Measurements from ENCODE around the gene DUSP8. TPM values are rescaled to one million over a fixed set of nuclear protein-coding genes. Genes with fewer than 3 reads are reported as not detected.

Gene DUSP8
- total and polyA plus RNA-seq, 9 of the 15 experiments (the other 6 are each of a cell fraction or from before 2014, with no cell fraction given), result 0.14 to 2.0 (median 0.86) TPM; not detected in 2

DNA sequence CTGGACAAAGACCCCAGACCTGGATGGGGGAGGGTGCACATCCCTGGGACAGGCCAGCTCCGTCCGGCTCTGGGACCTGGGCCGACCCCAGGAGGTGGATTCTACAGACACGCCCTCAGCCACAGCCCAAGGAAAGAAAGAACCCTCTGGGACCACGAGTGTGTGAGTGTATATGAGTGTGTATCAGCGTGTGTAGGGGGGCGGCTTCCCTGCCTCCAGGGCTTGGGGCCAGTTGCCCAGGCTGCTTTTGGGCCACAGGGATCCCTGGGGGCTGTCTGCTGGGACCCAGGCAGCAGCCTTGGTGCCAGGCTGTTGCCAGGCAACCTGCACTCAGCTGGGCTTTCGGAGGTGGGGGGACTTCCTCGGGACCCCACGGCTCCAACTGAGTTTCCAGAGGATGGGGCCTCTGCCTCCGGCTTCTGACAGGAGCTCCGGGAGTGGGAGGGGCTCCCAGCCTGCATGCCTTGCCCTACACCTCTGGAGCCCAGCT is 8.9 kb downstream of the DUSP8 start (continued):
- TF ChIP-seq, protein P1, sequence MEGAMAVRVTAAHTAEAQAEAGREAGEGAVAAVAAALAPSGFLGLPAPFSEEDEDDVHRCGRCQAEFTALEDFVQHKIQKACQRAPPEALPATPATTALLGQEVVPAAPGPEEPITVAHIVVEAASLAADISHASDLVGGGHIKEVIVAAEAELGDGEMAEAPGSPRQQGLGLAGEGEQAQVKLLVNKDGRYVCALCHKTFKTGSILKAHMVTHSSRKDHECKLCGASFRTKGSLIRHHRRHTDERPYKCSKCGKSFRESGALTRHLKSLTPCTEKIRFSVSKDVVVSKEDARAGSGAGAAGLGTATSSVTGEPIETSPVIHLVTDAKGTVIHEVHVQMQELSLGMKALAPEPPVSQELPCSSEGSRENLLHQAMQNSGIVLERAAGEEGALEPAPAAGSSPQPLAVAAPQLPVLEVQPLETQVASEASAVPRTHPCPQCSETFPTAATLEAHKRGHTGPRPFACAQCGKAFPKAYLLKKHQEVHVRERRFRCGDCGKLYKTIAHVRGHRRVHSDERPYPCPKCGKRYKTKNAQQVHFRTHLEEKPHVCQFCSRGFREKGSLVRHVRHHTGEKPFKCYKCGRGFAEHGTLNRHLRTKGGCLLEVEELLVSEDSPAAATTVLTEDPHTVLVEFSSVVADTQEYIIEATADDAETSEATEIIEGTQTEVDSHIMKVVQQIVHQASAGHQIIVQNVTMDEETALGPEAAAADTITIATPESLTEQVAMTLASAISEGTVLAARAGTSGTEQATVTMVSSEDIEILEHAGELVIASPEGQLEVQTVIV (CRISPR knock-in tag; IDR thresholded peaks at IDR 0.05; ENCODE audit: borderline replicate concordance), result no peak
- TF ChIP-seq STAT5B (CRISPR knock-in tag; IDR thresholded peaks at IDR 0.05) (no peak), DPF2 (IDR thresholded peaks at IDR 0.05) (no peak), ZNF780A (CRISPR knock-in tag; IDR thresholded peaks at IDR 0.05) (no peak)
- TF ChIP-seq, protein P2, sequence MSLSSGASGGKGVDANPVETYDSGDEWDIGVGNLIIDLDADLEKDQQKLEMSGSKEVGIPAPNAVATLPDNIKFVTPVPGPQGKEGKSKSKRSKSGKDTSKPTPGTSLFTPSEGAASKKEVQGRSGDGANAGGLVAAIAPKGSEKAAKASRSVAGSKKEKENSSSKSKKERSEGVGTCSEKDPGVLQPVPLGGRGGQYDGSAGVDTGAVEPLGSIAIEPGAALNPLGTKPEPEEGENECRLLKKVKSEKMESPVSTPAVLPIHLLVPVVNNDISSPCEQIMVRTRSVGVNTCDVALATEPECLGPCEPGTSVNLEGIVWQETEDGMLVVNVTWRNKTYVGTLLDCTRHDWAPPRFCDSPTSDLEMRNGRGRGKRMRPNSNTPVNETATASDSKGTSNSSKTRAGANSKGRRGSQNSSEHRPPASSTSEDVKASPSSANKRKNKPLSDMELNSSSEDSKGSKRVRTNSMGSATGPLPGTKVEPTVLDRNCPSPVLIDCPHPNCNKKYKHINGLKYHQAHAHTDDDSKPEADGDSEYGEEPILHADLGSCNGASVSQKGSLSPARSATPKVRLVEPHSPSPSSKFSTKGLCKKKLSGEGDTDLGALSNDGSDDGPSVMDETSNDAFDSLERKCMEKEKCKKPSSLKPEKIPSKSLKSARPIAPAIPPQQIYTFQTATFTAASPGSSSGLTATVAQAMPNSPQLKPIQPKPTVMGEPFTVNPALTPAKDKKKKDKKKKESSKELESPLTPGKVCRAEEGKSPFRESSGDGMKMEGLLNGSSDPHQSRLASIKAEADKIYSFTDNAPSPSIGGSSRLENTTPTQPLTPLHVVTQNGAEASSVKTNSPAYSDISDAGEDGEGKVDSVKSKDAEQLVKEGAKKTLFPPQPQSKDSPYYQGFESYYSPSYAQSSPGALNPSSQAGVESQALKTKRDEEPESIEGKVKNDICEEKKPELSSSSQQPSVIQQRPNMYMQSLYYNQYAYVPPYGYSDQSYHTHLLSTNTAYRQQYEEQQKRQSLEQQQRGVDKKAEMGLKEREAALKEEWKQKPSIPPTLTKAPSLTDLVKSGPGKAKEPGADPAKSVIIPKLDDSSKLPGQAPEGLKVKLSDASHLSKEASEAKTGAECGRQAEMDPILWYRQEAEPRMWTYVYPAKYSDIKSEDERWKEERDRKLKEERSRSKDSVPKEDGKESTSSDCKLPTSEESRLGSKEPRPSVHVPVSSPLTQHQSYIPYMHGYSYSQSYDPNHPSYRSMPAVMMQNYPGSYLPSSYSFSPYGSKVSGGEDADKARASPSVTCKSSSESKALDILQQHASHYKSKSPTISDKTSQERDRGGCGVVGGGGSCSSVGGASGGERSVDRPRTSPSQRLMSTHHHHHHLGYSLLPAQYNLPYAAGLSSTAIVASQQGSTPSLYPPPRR (CRISPR knock-in tag; IDR thresholded peaks at IDR 0.05; ENCODE audit: borderline replicate concordance), result no peak
- TF ChIP-seq, protein P3, sequence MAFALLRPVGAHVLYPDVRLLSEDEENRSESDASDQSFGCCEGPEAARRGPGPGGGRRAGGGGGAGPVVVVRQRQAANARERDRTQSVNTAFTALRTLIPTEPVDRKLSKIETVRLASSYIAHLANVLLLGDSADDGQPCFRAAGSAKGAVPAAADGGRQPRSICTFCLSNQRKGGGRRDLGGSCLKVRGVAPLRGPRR (CRISPR knock-in tag; IDR thresholded peaks at IDR 0.05), result no peak
- TF ChIP-seq, protein P4, sequence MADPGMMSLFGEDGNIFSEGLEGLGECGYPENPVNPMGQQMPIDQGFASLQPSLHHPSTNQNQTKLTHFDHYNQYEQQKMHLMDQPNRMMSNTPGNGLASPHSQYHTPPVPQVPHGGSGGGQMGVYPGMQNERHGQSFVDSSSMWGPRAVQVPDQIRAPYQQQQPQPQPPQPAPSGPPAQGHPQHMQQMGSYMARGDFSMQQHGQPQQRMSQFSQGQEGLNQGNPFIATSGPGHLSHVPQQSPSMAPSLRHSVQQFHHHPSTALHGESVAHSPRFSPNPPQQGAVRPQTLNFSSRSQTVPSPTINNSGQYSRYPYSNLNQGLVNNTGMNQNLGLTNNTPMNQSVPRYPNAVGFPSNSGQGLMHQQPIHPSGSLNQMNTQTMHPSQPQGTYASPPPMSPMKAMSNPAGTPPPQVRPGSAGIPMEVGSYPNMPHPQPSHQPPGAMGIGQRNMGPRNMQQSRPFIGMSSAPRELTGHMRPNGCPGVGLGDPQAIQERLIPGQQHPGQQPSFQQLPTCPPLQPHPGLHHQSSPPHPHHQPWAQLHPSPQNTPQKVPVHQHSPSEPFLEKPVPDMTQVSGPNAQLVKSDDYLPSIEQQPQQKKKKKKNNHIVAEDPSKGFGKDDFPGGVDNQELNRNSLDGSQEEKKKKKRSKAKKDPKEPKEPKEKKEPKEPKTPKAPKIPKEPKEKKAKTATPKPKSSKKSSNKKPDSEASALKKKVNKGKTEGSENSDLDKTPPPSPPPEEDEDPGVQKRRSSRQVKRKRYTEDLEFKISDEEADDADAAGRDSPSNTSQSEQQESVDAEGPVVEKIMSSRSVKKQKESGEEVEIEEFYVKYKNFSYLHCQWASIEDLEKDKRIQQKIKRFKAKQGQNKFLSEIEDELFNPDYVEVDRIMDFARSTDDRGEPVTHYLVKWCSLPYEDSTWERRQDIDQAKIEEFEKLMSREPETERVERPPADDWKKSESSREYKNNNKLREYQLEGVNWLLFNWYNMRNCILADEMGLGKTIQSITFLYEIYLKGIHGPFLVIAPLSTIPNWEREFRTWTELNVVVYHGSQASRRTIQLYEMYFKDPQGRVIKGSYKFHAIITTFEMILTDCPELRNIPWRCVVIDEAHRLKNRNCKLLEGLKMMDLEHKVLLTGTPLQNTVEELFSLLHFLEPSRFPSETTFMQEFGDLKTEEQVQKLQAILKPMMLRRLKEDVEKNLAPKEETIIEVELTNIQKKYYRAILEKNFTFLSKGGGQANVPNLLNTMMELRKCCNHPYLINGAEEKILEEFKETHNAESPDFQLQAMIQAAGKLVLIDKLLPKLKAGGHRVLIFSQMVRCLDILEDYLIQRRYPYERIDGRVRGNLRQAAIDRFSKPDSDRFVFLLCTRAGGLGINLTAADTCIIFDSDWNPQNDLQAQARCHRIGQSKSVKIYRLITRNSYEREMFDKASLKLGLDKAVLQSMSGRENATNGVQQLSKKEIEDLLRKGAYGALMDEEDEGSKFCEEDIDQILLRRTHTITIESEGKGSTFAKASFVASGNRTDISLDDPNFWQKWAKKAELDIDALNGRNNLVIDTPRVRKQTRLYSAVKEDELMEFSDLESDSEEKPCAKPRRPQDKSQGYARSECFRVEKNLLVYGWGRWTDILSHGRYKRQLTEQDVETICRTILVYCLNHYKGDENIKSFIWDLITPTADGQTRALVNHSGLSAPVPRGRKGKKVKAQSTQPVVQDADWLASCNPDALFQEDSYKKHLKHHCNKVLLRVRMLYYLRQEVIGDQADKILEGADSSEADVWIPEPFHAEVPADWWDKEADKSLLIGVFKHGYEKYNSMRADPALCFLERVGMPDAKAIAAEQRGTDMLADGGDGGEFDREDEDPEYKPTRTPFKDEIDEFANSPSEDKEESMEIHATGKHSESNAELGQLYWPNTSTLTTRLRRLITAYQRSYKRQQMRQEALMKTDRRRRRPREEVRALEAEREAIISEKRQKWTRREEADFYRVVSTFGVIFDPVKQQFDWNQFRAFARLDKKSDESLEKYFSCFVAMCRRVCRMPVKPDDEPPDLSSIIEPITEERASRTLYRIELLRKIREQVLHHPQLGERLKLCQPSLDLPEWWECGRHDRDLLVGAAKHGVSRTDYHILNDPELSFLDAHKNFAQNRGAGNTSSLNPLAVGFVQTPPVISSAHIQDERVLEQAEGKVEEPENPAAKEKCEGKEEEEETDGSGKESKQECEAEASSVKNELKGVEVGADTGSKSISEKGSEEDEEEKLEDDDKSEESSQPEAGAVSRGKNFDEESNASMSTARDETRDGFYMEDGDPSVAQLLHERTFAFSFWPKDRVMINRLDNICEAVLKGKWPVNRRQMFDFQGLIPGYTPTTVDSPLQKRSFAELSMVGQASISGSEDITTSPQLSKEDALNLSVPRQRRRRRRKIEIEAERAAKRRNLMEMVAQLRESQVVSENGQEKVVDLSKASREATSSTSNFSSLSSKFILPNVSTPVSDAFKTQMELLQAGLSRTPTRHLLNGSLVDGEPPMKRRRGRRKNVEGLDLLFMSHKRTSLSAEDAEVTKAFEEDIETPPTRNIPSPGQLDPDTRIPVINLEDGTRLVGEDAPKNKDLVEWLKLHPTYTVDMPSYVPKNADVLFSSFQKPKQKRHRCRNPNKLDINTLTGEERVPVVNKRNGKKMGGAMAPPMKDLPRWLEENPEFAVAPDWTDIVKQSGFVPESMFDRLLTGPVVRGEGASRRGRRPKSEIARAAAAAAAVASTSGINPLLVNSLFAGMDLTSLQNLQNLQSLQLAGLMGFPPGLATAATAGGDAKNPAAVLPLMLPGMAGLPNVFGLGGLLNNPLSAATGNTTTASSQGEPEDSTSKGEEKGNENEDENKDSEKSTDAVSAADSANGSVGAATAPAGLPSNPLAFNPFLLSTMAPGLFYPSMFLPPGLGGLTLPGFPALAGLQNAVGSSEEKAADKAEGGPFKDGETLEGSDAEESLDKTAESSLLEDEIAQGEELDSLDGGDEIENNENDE (IDR thresholded peaks at IDR 0.05; ENCODE audit: low read depth, low read length), result no peak
